Neuronal stem cell (in vitro differentiated cells): ENCODE measurements around the gene SCN8A.
"Not testable (repeated sequence)": the region's sequence is repeated elsewhere in the genome, so short reads cannot be mapped to it uniquely, and the experiment has no call there.

ENCODE experiments used
- DNase-seq: peaks from one replicate; pipeline ENCODE4 v3.0.0-alpha.2; 2013; ENCODE audit warnings: low spot score
- H2AFZ ChIP-seq: one replicate; pipeline ENCODE4 v1.6.1; 2013; ENCODE audit warnings: mild to moderate bottlenecking, low read length, inconsistent platforms
- H2AK5ac ChIP-seq: 2 replicates; pipeline ENCODE4 v1.6.1; 2013; ENCODE audit warnings: low read depth, mild to moderate bottlenecking, inconsistent platforms, low read length, moderate library complexity, mixed read lengths
- H2BK120ac ChIP-seq: 2 replicates; pipeline ENCODE4 v1.6.1; 2013; ENCODE audit warnings: low read depth, mild to moderate bottlenecking, inconsistent platforms, low read length, moderate library complexity, mixed read lengths
- H2BK12ac ChIP-seq: one replicate; pipeline ENCODE4 v1.6.1; 2013; ENCODE audit warnings: low read length, inconsistent platforms
- H2BK15ac ChIP-seq: 2 replicates; pipeline ENCODE4 v1.6.1; 2013; ENCODE audit warnings: mild to moderate bottlenecking, low read length, inconsistent platforms, mixed read lengths
- H2BK5ac ChIP-seq: one replicate; pipeline ENCODE4 v1.6.1; 2013; ENCODE audit warnings: inconsistent platforms, mild to moderate bottlenecking, low read length, moderate library complexity
- H3K14ac ChIP-seq: one replicate; pipeline ENCODE4 v1.6.1; 2013; ENCODE audit warnings: low read length, inconsistent platforms
- H3K18ac ChIP-seq: 2 replicates; pipeline ENCODE4 v1.6.1; 2013; ENCODE audit warnings: low read length, inconsistent platforms
- H3K23ac ChIP-seq: 2 replicates; pipeline ENCODE4 v1.6.1; 2013; ENCODE audit warnings: low read depth, mild to moderate bottlenecking, mixed read lengths, low read length, inconsistent platforms; ENCODE audit not compliant: poor library complexity
- H3K27ac ChIP-seq: replicated peaks from 3 replicates; pipeline ENCODE4 v1.5.1; 2013; ENCODE audit warnings: low read length, inconsistent platforms
- H3K27me3 ChIP-seq, 3 experiments: 2 replicates each; pipeline ENCODE4 v1.6.1; 2013; ENCODE audit warnings: low read length in 3 of 3, mild to moderate bottlenecking in 2 of 3, inconsistent platforms in 1 of 3, low read depth in 1 of 3, mixed read lengths in 1 of 3, moderate library complexity in 1 of 3; ENCODE audit not compliant: control insufficient read depth in 3 of 3, insufficient read depth in 3 of 3
- H3K36me3 ChIP-seq, 2 donors: replicated peaks in 1 of 2; 2 replicates each; pipeline ENCODE4 v1.6.1; 2013; ENCODE audit warnings: low read length in 2 of 2; ENCODE audit not compliant: control insufficient read depth in 2 of 2, insufficient read depth in 2 of 2
- H3K4ac ChIP-seq: 2 replicates; pipeline ENCODE4 v1.6.1; 2013; ENCODE audit warnings: inconsistent platforms, mild to moderate bottlenecking, low read length, moderate library complexity
- H3K4me1 ChIP-seq, 2 donors: 1 replicate in 1 of 2; 2 replicates in 1 of 2; pipeline ENCODE4 v1.6.1; 2013; ENCODE audit warnings: low read length in 2 of 2, low read depth in 1 of 2; ENCODE audit not compliant: control insufficient read depth in 2 of 2, insufficient read depth in 1 of 2
- H3K4me2 ChIP-seq: one replicate; pipeline ENCODE4 v1.6.1; 2013; ENCODE audit warnings: mild to moderate bottlenecking, low read length, inconsistent platforms; ENCODE audit not compliant: insufficient read depth, poor library complexity, severe bottlenecking
- H3K4me3 ChIP-seq, 2 donors: 2 replicates each; pipeline ENCODE4 v1.5.1; 2013; ENCODE audit warnings: low read length in 2 of 2, mild to moderate bottlenecking in 2 of 2, inconsistent platforms in 1 of 2, moderate library complexity in 1 of 2
- H3K79me1 ChIP-seq: one replicate; pipeline ENCODE4 v1.6.1; 2013; ENCODE audit warnings: low read depth, mild to moderate bottlenecking, inconsistent platforms, low read length, moderate library complexity
- H3K9ac ChIP-seq: one replicate; pipeline ENCODE4 v1.6.1; 2013; ENCODE audit warnings: mild to moderate bottlenecking, low read depth, low read length, inconsistent platforms; ENCODE audit not compliant: poor library complexity
- H3K9me3 ChIP-seq, 2 donors: replicated peaks in 1 of 2; 2 replicates each; pipeline versions ENCODE3 to v1.6.1; 2013; ENCODE audit warnings: low read length in 2 of 2, mild to moderate bottlenecking in 2 of 2, inconsistent platforms in 1 of 2, low read depth in 1 of 2, mixed read lengths in 1 of 2, moderate library complexity in 1 of 2; ENCODE audit not compliant: control insufficient read depth in 2 of 2, insufficient read depth in 1 of 2
- H4K8ac ChIP-seq: one replicate; pipeline ENCODE4 v1.6.1; 2013; ENCODE audit warnings: low read depth, mild to moderate bottlenecking, inconsistent platforms, low read length, moderate library complexity
- H4K91ac ChIP-seq: one replicate; pipeline ENCODE4 v1.6.1; 2013; ENCODE audit warnings: low read length, low read depth, mild to moderate bottlenecking, inconsistent platforms; ENCODE audit not compliant: poor library complexity
- WGBS, 2 donors: extraction: QIAGEN DNeasy Blood & Tissue Kit; methylation state at CpG; one replicate each; pipeline ENCODE4 v1.1.7; 2013; ENCODE audit warnings: missing lambda C conversion rate in 2 of 2, mixed read lengths in 1 of 2; ENCODE audit not compliant: insufficient read length in 2 of 2, insufficient replicate concordance in 1 of 2; ENCODE audit errors: extremely low coverage in 2 of 2; 5-methylcytosine and 5-hydroxymethylcytosine counted together

The SCN8A gene

GRCh38 chr12:51793201-51793600 is 202.2 kb downstream of the SCN8A start:
- H2BK12ac ChIP-seq = no peak overlapping the region
- H3K36me3 ChIP-seq = peaks cover 0 to 96% of the 10 kb centered on the region in 2 donors
- no peak overlapping the region for H2BK120ac ChIP-seq

GRCh38 chr12:51797301-51797700 is 206.3 kb downstream of the SCN8A start:
- Histone ChIP-seq H2BK12ac (no peak overlapping the region), H3K4me2 (no peak overlapping the region), H3K14ac (no peak overlapping the region), H3K4ac (no peak overlapping the region), H3K23ac (no peak overlapping the region), H4K8ac (no peak overlapping the region), H3K4me3 (no peak overlapping the region), H3K79me1 (no peaks in the 10 kb centered on the region), H3K9ac (no peak overlapping the region), H3K27ac (no peak overlapping the region), H2BK5ac (no peak overlapping the region), H2AK5ac (no peak overlapping the region), H4K91ac (no peak overlapping the region), H2AFZ (no peak overlapping the region), H2BK15ac (no peak overlapping the region), H3K27me3 (no peaks in the 10 kb centered on the region), H2BK120ac (no peak overlapping the region), H3K9me3 (no peaks in the 10 kb centered on the region), H3K36me3 (peaks cover 0 to 67% of the 10 kb centered on the region in 2 donors), H3K18ac (no peak overlapping the region), H3K4me1 (peaks cover 0 to 4% of the 10 kb centered on the region in 2 donors)
- no peak for DNase-seq
- no CpG with 5 or more reads among the region's 6 CpGs for WGBS, 2 donors

More at GRCh38 chr12:51793201-51793600, 202.2 kb downstream of the SCN8A start:
- DNase-seq = no peak
- WGBS, 2 donors = no CpG with 5 or more reads among the region's 1 CpG
- H3K4me3 ChIP-seq = no peak overlapping the region
- no peaks in the 10 kb centered on the region for H3K27me3 ChIP-seq
- no peak overlapping the region for H3K27ac ChIP-seq
- H3K4me2 ChIP-seq = no peak overlapping the region
- no peaks in the 10 kb centered on the region for H3K9me3 ChIP-seq
- no peaks in the 10 kb centered on the region for H3K79me1 ChIP-seq
- no peaks in the 10 kb centered on the region for H3K4me1 ChIP-seq
- no peak overlapping the region for H3K14ac ChIP-seq
- no peak overlapping the region for H2BK15ac ChIP-seq
- H3K18ac ChIP-seq = no peak overlapping the region
- H3K4ac ChIP-seq = no peak overlapping the region
- no peak overlapping the region for H2BK5ac ChIP-seq
- H4K91ac ChIP-seq = no peak overlapping the region
- H2AFZ ChIP-seq = no peak overlapping the region
- no peak overlapping the region for H3K9ac ChIP-seq
- no peak overlapping the region for H2AK5ac ChIP-seq
- H3K23ac ChIP-seq = no peak overlapping the region
- no peak overlapping the region for H4K8ac ChIP-seq

- H2AK5ac ChIP-seq, H3K27ac ChIP-seq, H3K23ac ChIP-seq, H3K27me3 ChIP-seq, H2BK15ac ChIP-seq, H3K79me1 ChIP-seq, H2BK12ac ChIP-seq, H3K14ac ChIP-seq, H4K8ac ChIP-seq, H4K91ac ChIP-seq, H3K18ac ChIP-seq, H3K4me2 ChIP-seq, H3K9me3 ChIP-seq, DNase-seq, H3K9ac ChIP-seq, H3K4me1 ChIP-seq, H2AFZ ChIP-seq, H3K4me3 ChIP-seq, H3K4ac ChIP-seq, H2BK120ac ChIP-seq, H2BK5ac ChIP-seq: not testable (repeated sequence)
- peaks cover 0 to 62% of the 10 kb centered on the region in 2 donors for H3K36me3 ChIP-seq
- no CpG with 5 or more reads among the region's 4 CpGs for WGBS, 2 donors
Measured at GRCh38 chr12:51798051-51798450, 207.0 kb downstream of the SCN8A start.

- H3K79me1 ChIP-seq = no peaks in the 10 kb centered on the region
- no peak overlapping the region for H2BK15ac ChIP-seq
- H3K23ac ChIP-seq = no peak overlapping the region
- no CpG with 5 or more reads among the region's 1 CpG for WGBS, 2 donors
- no peak overlapping the region for H3K4ac ChIP-seq
- no peak overlapping the region for H2BK12ac ChIP-seq
- DNase-seq = no peak
- no peak overlapping the region for H3K9ac ChIP-seq
- H3K4me3 ChIP-seq = no peak overlapping the region
- H3K9me3 ChIP-seq = no peaks in the 10 kb centered on the region
- H2BK5ac ChIP-seq = no peak overlapping the region
- H4K8ac ChIP-seq = no peak overlapping the region
- H2AFZ ChIP-seq = no peak overlapping the region
- no peak overlapping the region for H3K27ac ChIP-seq
- H3K14ac ChIP-seq = no peak overlapping the region
- no peak overlapping the region for H2AK5ac ChIP-seq
- no peak overlapping the region for H3K18ac ChIP-seq
- peaks cover 0 to 4% of the 10 kb centered on the region in 2 donors for H3K4me1 ChIP-seq
- H3K4me2 ChIP-seq = no peak overlapping the region
- H3K36me3 ChIP-seq = peaks cover 0 to 60% of the 10 kb centered on the region in 2 donors
- H2BK120ac ChIP-seq = no peak overlapping the region
- no peak overlapping the region for H4K91ac ChIP-seq
- H3K27me3 ChIP-seq = no peaks in the 10 kb centered on the region
Measured at GRCh38 chr12:51798501-51798900, 207.5 kb downstream of the SCN8A start.
